GM18907 (cell line): ENCODE data around the gene PRPSAP1.
"Not testable (repeated sequence)": the region's sequence is repeated elsewhere in the genome, so short reads cannot be mapped to it uniquely, and the experiment has no call there.

Experiments
- ATAC-seq: cut with Tn5 transposase; IDR thresholded peaks from one replicate; pipeline ENCODE4 v1.9.1; 2021; ENCODE audit warnings: mild to moderate bottlenecking, moderate library complexity; ENCODE audit not compliant: unreplicated experiment

The PRPSAP1 gene

GRCh38 chr17:76360461-76360860, 6.7 kb upstream of the PRPSAP1 start:
- ATAC-seq = no peak

DNA sequence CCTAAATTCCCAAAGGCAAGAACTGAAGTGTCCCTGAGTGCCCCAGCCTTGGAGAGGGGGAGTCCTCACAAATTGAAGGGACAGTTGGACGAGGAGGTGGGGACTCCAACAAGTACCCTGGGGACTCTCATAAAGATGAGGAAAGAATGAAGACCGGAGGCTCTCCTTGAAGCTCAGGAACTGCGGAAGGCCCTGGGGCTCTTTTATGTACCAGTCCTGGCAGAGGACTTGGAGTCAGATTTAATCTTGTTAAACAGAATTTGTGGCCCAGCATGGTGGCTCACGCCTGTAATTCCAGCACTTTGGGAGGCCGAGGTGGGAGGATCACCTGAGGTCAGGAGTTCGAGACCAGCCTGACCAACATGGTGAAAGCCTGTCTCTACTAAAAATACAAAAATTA, 6.1 kb upstream of the PRPSAP1 start:
- not testable (repeated sequence) for ATAC-seq

DNA sequence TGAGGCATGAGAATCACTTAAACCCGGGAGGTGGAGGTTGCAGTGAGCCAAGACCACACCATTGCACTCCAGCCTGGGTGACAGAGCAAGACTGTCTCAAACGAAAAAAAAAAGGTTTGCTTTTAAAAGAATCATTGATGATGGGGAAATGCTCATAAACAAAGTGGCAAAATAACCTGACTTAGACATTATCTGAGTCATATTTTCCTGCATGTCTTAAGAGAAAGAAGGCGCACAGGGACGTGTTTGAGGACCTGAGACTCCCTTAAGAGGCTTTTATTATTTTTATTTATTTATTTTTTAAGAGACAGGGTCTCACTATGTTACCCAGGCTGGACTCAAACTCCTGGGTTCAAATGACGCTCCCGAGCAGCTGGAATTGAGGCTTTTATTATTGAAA, 5.7 kb upstream of the PRPSAP1 start:
- no peak for ATAC-seq

DNA sequence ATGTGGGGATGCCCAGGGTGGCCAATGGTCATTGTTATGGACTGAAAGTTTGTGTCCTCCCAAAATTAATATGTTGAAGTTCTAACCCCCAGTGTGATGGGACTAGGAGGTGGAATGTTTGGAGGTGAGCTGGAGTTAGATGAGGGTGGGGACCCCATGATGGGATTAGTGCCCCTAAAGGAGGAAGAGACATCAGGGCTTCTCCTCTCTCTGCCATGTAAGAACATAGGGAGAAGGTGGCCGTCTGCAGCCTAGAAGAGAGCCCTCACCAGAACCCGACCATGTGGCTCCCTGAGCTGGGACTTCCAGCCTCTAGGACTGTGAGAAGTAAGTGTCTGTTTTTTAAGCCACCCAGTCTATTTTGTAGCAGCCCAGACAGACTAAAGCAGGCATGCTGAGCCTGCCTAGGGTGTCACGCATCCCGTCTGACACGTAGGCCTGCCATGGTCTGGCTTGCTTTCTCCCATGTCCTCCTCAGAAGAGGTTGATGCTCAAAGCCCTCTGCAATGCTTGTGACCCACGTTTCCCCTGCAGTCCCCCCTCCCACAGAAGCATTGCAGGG, 4.0 kb upstream of the PRPSAP1 start:
- ATAC-seq = no peak

DNA sequence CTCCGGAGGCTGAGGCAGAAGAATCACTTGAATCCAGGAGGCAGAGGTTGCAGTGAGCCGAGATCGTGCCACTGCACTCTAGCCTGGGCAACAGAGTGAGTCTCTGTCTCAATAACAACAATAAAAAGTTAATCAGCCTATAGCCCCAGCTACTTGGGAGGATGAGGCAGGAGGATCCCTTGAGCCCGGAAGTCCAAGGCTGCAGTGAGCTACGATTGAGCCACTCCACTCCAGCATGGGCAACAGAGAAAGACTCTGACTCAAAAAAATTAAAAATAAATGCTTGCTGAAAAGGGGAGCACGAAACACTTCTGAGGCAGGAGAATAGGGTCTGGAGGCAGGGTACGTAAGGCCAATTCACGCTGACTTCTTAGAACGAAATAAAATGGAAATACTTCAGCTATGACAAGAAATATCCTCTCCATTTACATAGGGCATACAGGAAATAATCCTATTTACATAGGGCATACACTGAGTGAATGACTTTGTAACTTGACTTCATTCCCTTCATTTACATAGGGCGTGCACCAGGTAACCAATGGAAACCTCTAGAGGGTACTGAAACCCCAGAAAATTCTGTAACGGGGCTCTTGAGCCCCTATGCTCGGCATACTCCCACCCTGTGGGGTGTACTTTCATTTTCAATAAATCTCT, 3.2 kb upstream of the PRPSAP1 start:
- ATAC-seq = no peak

DNA sequence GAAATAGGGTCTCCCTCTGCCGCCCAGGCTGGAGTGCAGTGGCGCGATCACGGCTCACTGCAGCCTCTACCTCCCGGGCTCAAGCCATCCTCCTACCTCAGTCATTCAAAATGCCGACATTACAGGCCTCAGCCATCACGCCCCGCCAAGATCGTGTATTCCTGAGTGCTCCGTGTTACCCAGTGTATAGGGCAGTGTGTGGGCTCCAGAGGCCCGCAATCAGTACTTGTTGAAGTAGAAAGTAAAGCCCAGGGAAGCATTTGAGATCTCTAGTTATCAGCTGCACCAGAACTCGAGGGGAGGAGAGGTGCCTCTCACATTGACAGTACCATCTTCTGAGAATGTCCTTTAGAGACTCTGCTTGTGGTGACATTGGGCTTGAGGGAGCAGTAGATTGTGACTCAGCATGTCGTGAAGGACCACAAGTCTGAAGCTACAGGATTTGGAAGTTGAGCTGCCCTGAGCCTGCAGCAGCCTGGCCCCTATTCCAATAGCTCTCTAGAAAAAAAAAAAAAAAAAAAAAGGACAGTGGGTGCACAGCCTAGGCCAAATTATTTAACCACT, 1.1 kb upstream of the PRPSAP1 start:
- no peak for ATAC-seq

GRCh38 chr17:76354317-76354729, 607 bp upstream of the PRPSAP1 start:
- no peak for ATAC-seq

GRCh38 chr17:76353004-76353598, 615 bp downstream of the PRPSAP1 start:
- peak; percentile 19 for ATAC-seq

- ATAC-seq = no peak
Measured at GRCh38 chr17:76351526-76352071, 2.1 kb downstream of the PRPSAP1 start.

- ATAC-seq = no peak
Measured at GRCh38 chr17:76350463-76350862, 3.3 kb downstream of the PRPSAP1 start.

- not testable (repeated sequence) for ATAC-seq
Measured at GRCh38 chr17:76346936-76347335, 6.8 kb downstream of the PRPSAP1 start.

DNA sequence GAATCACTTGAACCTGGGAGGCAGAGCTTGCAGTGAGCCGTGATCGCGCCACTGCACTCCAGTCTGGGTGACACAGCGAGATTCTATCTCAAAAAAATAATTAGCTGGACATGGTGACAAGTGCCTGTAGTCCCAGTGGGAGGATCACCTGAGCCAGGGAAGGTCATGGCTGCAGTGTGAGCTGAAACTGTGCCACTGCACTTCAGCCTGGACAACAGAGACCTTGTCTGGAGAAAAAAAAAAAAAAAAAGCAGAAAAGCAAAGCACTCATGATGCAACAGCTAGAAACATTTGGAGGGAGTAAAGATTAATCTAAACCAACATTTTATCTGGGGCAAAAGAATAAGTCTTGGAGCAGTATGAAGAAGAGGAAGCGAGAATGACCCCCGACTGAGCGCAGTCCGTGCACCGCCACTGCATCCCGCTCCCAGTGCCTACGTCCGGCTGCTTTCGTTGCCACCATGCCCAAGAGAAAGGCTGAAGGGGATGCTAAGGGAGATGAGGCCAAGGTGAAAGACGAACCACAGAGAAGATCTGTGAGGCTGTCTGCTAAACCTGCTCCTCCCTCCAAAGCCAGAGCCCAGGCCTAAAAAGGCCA, 8.2 kb downstream of the PRPSAP1 start:
- no peak for ATAC-seq

DNA sequence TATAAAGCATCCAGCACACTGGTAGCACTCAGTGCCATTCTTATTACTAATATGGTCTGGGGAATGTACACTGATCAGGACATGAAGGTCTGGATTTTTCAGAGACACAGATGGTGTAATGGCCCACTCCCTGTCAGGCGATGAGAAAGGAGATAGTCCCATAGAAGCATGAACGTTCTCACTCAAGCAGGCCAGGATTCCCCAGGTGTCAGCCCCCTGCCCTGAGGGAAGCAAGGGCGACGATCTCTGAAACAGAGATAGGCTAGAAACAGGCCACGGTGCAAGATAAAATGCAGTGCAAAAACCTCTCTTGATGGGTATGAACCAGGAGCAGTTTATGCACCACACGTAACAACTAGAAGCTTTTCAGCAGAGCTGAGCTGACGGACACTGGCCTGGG, 10.6 kb downstream of the PRPSAP1 start:
- no peak for ATAC-seq

GRCh38 chr17:76341301-76341700, 12.4 kb downstream of the PRPSAP1 start:
- no peak for ATAC-seq

DNA sequence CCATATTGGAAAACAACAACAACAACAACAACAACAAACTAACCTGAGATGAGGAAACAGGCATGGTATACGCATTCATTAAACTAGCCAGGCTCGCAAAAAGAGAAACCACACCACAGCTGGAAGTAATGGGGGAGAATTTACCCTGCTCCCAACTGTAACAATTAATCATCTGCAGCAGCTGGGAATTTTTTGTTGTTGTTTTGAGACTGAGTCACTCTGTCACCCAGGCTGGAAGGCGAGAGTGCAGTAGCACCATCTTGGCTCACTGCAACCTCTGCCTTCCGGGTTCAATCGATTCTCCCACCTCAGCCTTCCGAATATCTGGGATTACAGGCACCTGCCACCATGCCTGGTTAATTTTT, 16.3 kb downstream of the PRPSAP1 start:
- ATAC-seq = no peak

DNA sequence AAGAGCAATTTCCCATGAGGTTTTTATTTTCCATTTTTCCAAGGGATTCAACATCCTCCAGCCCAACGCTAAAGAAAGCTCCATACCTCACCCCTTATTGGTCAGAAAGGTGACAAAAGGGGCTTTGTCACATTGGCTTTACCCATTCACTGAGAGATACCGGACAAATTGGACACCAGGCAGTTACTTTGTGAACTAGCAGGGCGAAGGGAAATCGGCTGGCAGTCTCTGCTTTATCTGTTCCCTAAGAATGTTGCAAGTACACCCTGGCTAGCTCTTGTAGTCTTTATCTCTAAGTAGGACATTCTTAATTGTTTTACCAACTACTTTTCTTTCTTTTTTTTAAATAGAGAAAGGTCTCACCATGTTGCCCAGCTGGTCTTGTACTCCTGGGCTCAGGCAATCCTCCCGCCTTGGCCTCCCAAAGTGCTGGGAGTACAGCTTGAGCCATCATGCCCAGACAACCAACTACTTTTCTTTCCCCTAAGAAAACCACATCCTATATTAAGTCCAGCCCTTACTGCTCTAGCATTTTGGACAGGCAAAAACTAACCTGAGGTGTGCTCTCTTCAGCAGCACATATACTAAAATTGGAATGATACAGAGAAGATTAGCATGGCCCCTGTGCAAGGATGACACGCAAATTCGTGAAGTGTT, 16.8 kb downstream of the PRPSAP1 start:
- no peak for ATAC-seq

DNA sequence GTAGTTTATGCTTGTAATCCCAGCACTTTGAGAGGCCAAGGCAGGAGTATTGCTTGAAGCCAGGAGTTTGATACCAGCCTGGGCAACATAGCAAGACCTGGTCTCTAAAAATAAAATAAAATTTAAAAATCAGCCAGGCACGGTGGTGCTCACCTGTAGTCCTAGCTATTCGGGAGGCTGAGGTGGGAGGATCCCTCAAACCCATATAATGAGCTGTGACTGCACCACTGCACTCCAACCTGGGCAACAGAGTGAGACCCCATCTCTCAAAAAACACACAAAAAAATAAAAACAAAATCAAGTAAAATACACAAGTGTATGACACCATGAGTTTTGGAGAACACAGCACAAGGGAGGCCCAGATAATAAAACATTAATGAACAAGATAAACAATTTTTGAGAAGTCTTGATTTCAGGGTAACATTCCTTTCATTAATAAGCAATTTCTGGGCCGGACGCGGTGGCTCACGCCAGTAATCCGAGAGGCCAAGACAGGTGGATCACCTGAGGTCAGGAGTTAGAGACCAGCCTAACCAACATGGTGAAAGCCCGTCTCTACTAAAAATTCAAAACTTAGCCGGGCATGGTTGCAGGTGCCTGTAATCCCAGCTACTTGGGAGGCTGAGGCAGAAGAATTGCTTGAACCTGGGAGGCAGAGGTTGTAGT, 17.9 kb downstream of the PRPSAP1 start:
- ATAC-seq = no peak

DNA sequence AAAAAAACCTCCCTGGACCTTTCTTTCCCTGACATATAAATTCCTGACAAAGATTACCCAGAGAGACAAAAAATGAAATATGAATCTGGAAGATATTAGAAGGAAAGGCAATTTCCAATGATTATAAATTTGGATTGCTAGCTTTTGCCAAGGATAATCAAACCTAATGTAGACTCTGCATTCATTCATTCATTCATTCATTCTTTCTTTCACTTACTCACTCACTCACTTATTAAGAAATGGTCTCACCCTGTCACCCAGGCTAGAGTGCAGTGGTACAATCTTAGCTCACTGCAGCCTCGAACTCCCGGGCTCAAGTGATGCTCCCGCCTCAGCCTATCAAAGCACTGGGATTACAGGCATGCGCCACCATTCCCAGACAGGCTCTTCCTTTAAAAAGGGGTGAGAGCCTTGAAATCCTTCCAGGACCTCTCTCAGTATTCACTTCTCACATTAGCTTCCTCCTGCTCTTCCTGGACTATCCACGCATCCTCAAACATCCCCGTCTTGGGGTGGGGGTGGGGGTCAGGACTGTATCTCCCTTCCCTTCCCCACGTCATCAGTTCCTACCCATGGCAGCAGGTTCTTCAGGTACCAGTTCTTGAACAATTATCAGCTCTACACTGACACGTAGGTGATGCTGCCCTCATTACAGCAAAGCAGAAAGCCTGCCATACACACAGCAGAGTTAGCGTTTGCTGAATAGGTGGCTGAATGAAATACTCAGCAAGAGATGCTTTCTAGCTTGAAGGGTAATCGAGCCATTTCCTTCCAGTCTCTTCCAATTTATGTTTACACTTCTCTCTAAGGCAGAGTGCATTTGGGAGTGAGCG, 19.8 kb downstream of the PRPSAP1 start:
- ATAC-seq = no peak

GRCh38 chr17:76331083-76331482, 22.6 kb downstream of the PRPSAP1 start:
- no peak for ATAC-seq

DNA sequence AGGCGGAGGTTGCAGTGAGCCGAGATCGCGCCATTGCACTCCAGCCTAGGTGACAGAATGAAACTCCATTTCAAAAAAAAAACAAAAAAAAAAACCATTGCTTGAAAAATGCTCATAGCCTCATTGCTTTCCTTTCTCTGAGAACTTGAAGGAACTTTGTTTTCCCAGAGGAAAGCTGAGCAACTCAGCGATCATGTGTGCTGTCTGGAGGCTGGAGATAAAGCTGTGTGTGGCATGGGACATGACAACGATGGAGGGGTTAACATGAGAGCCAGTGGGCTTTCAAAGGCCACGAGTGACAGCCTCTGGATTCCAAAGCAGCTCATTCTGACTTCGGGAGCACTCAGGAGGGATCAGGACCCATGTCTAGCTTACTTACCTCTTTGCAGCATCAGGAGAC, 24.1 kb downstream of the PRPSAP1 start:
- ATAC-seq = no peak
